Measurements from ENCODE around the gene HDAC9.

The HDAC9 gene

GRCh38 chr7:18648849-18649758 is 153.6 kb downstream of the HDAC9 start:
- DNase-seq (ENCODE audit: insufficient read length, low spot score) (no peak), FAIRE-seq (no peak)

- no peak for FAIRE-seq
- no peak for DNase-seq (ENCODE audit: insufficient read length, low spot score)
Measured at GRCh38 chr7:18653381-18654155, 158.0 kb downstream of the HDAC9 start.

DNA sequence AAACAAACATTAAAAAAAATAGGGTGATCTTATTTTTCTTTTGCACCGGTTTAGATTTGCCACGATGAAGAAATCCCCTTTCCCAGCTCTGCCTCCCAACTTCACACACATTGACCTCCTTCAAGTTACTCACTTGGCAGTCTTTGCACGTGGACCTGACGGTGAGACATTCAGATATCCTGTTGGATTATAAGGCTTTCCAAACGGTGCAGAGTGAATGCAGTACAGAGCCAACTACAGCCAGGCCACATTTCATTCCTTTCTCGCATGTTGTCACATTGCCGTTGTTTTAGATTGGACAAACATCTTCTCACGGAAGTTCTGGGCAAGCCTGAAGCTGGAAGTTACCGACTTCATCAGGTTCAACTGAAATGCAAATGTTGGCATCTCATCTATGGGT is 159.2 kb downstream of the HDAC9 start:
- no peak for FAIRE-seq

GRCh38 chr7:18655506-18655905 is 160.0 kb downstream of the HDAC9 start:
- no peak for DNase-seq (ENCODE audit: insufficient read length, low spot score)
- no peak for FAIRE-seq

More for the DNA sequence above, 159.2 kb downstream of the HDAC9 start:
- DNase-seq (ENCODE audit: insufficient read length, low spot score), result no peak

GRCh38 chr7:18655912-18656311 is 160.4 kb downstream of the HDAC9 start:
- DNase-seq (ENCODE audit: insufficient read length, low spot score) (no peak), FAIRE-seq (no peak)

GRCh38 chr7:18656362-18656761 is 160.8 kb downstream of the HDAC9 start:
- no peak for FAIRE-seq
- no peak for DNase-seq (ENCODE audit: insufficient read length, low spot score)

DNA sequence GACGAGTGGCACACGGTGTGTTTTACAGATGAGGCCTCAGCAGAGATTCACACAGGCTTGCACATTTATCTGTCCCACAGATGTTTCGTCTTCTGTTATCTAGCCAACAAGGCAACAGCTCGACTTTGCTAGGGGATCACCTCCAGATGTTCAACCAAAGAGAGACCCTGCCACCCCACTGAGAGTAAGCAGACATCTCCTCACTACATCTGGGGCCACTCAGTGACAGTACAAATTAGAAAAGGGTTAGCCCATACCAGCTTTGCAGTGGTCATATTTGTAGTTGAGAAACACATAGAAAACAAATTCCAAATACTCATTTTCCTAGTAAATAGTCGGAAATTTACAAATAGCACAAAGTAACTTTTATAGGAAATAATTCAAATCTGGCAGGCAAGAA is 164.2 kb downstream of the HDAC9 start:
- no peak for FAIRE-seq

DNA sequence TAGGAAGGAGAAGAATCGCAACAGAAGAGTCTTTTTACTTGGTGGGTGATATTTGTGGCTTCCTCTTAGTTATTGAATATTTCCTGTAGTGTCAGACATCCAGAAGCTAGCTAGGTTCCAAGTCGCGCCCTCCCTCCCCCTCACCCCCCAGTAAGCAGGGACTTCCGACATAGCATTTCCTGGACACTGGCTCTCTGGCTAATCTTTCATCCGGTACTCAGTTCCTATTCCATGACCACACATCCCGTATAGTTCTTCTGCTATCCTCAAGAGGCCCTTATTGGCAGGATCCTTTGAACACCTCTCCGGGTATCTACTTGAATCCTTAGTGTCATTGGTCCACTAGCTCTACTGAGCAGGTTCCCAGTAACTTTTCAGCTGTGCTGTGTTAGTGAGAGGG is 167.8 kb downstream of the HDAC9 start:
- FAIRE-seq, result no peak
- DNase-seq (ENCODE audit: insufficient read length, low spot score), result no peak

More for the DNA sequence above, 164.2 kb downstream of the HDAC9 start:
- no peak for DNase-seq (ENCODE audit: insufficient read length, low spot score)

GRCh38 chr7:18666107-18666728 is 170.7 kb downstream of the HDAC9 start:
- peak; percentile 97 for FAIRE-seq

DNA sequence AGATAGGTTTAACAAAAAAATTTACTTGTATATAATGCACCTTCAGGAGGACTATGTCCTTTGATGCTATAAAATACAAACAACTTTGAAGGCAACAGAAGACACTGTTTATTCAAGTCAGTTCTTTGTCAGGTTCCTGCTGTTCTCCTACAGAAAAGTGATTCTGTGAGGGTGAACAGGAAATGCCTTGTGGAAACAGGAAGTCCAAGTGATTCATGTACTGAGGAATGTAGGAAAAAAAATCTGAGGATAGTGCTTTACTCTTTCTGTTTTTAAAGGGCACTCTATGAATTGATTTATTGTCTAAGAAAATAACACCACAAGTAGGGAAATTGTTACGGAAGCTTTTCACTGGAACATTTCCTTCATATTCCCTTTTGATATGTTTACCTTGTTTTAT is 171.9 kb downstream of the HDAC9 start:
- DNase-seq (ENCODE audit: insufficient read length, low spot score) (no peak), FAIRE-seq (no peak)

More at GRCh38 chr7:18666107-18666728, 170.7 kb downstream of the HDAC9 start:
- DNase-seq (ENCODE audit: insufficient read length, low spot score), result peak; percentile 29

- FAIRE-seq (no peak), DNase-seq (ENCODE audit: insufficient read length, low spot score) (no peak)
Measured at GRCh38 chr7:18671176-18671575, 175.6 kb downstream of the HDAC9 start.

DNA sequence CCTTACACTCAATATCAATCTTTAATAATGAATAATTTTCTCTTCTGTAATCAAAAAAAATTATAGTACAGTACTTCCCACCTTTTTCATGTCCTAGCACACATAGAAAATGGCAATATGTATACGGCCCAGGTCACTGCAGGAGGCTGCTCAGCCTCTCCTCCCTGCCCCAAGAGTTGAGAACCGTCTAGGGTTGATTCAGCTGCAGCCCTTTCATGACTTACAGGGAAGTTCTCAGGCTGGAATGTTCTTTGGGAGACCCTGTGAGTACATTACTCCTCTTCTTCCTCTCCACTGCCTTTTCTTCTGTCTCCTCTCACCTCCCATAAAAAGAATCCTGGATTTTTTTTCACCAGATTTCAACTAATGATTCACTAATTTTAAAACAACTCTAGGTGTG is 180.0 kb downstream of the HDAC9 start:
- no peak for FAIRE-seq

GRCh38 chr7:18679261-18679660 is 183.7 kb downstream of the HDAC9 start:
- DNase-seq (ENCODE audit: insufficient read length, low spot score), result no peak
- FAIRE-seq, result no peak

More for the DNA sequence above, 180.0 kb downstream of the HDAC9 start:
- DNase-seq (ENCODE audit: insufficient read length, low spot score), result no peak

GRCh38 chr7:18680576-18680975 is 185.0 kb downstream of the HDAC9 start:
- DNase-seq (ENCODE audit: insufficient read length, low spot score) (no peak), FAIRE-seq (no peak)

- DNase-seq (ENCODE audit: insufficient read length, low spot score) (no peak), FAIRE-seq (no peak)
Measured at GRCh38 chr7:18684916-18685315, 189.4 kb downstream of the HDAC9 start.

DNA sequence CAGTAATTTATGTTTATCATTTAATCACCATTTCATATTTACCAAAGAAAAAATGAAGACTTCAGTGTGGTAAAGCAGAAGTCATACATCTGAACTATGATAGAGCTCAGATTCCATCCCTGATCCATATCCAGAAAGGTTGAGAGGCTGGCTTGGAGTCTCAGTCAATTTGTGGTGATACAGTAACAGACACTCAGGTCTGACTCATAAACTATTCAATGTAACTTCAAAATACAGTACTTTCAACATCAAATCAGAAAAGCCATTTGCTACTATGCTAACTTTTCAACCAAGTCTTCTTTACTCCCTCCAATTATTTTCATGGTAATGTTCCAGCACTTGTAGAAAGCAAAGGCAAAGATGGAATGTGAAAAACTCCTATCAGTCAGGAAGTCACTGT is 190.4 kb downstream of the HDAC9 start:
- no peak for DNase-seq (ENCODE audit: insufficient read length, low spot score)
- FAIRE-seq, result no peak

DNA sequence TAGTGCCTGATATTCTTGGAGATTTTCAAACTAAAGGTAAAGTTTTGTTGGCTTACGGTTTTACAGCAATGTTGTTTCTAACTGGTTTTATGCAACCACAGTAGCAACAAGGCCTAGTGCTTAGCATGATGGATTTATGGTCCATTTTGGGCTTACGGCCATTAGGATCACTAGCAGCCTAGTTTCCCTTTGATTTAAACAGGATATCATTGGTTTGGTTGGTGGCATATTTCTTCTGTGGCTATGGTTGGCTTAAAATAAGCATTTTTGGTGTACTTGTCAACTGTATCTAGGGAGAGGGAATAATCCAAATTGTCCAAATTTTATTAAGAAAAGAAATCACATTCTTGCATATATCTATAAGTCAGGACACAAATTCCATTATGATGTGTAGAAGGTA is 194.0 kb downstream of the HDAC9 start:
- no peak for FAIRE-seq
- no peak for DNase-seq (ENCODE audit: insufficient read length, low spot score)

GRCh38 chr7:18693406-18693805 is 197.9 kb downstream of the HDAC9 start:
- DNase-seq (ENCODE audit: insufficient read length, low spot score), result no peak
- no peak for FAIRE-seq

DNA sequence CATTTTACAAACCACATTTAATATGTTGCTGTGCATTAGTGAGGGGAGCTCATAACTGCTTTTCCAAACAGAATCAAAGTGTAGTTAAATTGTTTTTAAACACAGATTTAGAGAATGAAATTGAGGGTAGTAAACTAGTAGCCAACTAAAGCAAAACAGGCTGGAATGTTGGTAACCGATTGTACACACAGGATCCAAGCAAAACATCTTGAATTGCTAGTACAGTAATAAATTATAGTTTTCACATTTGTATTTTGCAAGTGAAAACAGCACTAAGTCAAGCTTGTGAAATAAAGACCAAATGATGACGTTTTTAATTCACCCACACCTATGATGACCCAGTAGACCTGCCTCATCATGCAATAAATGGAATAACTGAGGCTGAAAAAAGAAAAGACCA is 198.3 kb downstream of the HDAC9 start:
- no peak for DNase-seq (ENCODE audit: insufficient read length, low spot score)
- FAIRE-seq, result no peak

DNA sequence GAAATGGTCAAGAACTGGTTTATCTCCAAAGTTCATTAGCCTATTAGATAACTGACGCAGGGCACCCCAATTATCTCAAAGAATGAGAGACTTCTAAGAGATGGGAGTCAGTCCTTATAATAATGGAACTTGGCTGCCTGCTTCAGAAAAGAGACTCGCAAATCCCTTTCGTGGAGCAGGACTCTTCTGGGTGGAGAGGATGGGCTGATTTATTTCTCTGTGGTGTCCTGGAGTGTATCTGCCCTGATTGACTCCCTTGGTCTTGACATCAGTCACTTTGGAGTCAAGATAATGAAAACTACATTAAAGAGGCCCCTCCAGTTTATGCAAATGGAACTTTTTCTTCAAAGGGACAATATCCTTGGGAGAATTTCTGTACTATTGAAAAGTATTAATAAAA is 198.9 kb downstream of the HDAC9 start:
- FAIRE-seq (no peak), DNase-seq (ENCODE audit: insufficient read length, low spot score) (no peak)

DNA sequence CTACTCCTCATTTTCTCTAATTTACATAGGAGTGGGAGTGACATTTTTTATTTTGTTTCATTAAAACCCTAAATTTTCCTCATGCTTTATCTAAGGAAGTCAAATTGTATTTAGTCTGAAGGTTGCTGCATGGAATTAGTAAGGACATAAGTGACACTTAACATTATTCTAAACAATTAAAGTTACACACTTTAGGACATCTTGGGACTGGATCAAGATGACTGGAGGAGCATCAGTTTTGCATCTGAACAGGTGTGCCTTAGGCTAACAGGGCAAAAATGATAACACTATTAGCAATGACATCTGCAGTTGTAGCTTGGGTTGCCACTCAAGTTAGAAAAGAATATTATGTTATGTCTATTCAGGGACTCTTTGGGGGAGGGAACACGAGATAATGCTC is 199.4 kb downstream of the HDAC9 start:
- FAIRE-seq (no peak), DNase-seq (ENCODE audit: insufficient read length, low spot score) (no peak)
